HepG2 (cell line): Measurements from ENCODE around the gene FSCN2. TPM values are rescaled to one million over a fixed set of nuclear protein-coding genes. Genes with fewer than 3 reads are reported as not detected.
A peak's percentile ranks its signal among the peaks of the same experiment; 100 is the strongest.

ENCODE experiments used
- CEBPB ChIP-seq: IDR thresholded peaks from 2 replicates; pipeline ENCODE4 v1.6.1; 2011; ENCODE audit warnings: low read depth, low read length, improper control_type of control experiment, borderline replicate concordance
- DMAP1 ChIP-seq: IDR thresholded peaks from 2 replicates; pipeline ENCODE4 v1.6.1; 2016
- ELF4 ChIP-seq: sonication (generic); formaldehyde crosslinking; IDR thresholded peaks from 2 replicates; pipeline ENCODE4 v1.5.0; 2020; ENCODE audit warnings: missing genetic modification reagents, mild to moderate bottlenecking, moderate library complexity, borderline replicate concordance
- ISL2 ChIP-seq: sonication (generic); formaldehyde crosslinking; IDR thresholded peaks from 2 replicates; pipeline ENCODE4 v1.5.0; 2020; ENCODE audit warnings: missing genetic modification reagents
- KLF9 ChIP-seq: IDR thresholded peaks from 2 replicates; pipeline ENCODE4 v1.6.1; 2016; ENCODE audit warnings: low read depth
- MEF2D ChIP-seq: sonication (generic); formaldehyde crosslinking; IDR thresholded peaks from 2 replicates; pipeline ENCODE4 v1.5.1; 2020; ENCODE audit warnings: mild to moderate bottlenecking, missing genetic modification reagents
- PHF5A ChIP-seq: IDR thresholded peaks from one replicate; pipeline ENCODE4 v1.6.1; 2018; ENCODE audit warnings: low read depth, missing genetic modification reagents; ENCODE audit not compliant: unreplicated experiment
- SMYD3 ChIP-seq: sonication (generic); formaldehyde crosslinking; IDR thresholded peaks from 2 replicates; pipeline ENCODE4 v1.8.1; 2023; ENCODE audit warnings: mild to moderate bottlenecking, missing genetic modification reagents
- ZBTB7B ChIP-seq: sonication (generic); formaldehyde crosslinking; IDR thresholded peaks from 2 replicates; pipeline ENCODE4 v1.4.0; 2020; ENCODE audit warnings: missing genetic modification reagents
- ZNF121 ChIP-seq: sonication (generic); formaldehyde crosslinking; IDR thresholded peaks from 2 replicates; pipeline ENCODE4 v1.5.0; 2020; ENCODE audit warnings: mild to moderate bottlenecking, missing genetic modification reagents
- ZNF317 ChIP-seq: sonication (generic); formaldehyde crosslinking; IDR thresholded peaks from 2 replicates; pipeline ENCODE4 v1.5.0; 2020; ENCODE audit warnings: mild to moderate bottlenecking, missing genetic modification reagents
- polyA plus RNA-seq, 8 experiments: library from polyadenylated mRNA; depleted of rRNA in 3 of 8; stranded (reverse) in 7 of 8; unstranded in 1 of 8; fragments of >200 nt; fragmentation: Illumina TruSeq in 4 of 8; extraction: Trizol in 4 of 8; gene quantifications; 2 replicates each; pipeline versions ENCODE4 v1.2.1 to v1.2.3, GENCODE V29; 2011 to 2016; ENCODE audit warnings: low read depth in 4 of 8, missing spikeins in 1 of 8, mixed read lengths in 1 of 8; ENCODE audit not compliant: insufficient read depth in 1 of 8
- total RNA-seq, 5 experiments: library from RNA; depleted of rRNA; stranded (reverse); fragments of >200 nt; fragmentation: Illumina TruSeq; extraction: Trizol; gene quantifications; 2 replicates each; pipeline ENCODE4 v1.2.3, GENCODE V29; 2016; ENCODE audit warnings: low read depth in 1 of 5
- TF ChIP-seq, protein P1 (sequence below): sonication (generic); formaldehyde crosslinking; IDR thresholded peaks from 2 replicates; pipeline ENCODE4 v1.5.0; 2020; ENCODE audit warnings: mild to moderate bottlenecking, missing genetic modification reagents
- TF ChIP-seq, protein P2 (sequence below): fragments of 450-650 bp; IDR thresholded peaks from 2 replicates; pipeline ENCODE4 v1.6.1; 2017
- TF ChIP-seq, protein P3 (sequence below): sonication (generic); formaldehyde crosslinking; IDR thresholded peaks from 2 replicates; pipeline ENCODE4 v1.4.0; 2020; ENCODE audit warnings: missing genetic modification reagents
- TF ChIP-seq, protein P4 (sequence below): sonication (generic); formaldehyde crosslinking; conservative IDR thresholded peaks from 2 replicates; pipeline ENCODE4 v1.4.0; 2020; ENCODE audit warnings: mild to moderate bottlenecking, missing genetic modification reagents, moderate library complexity
- TF ChIP-seq, protein P5 (sequence below): fragments of 450-650 bp; IDR thresholded peaks from 2 replicates; pipeline ENCODE4 v1.6.1; 2016
- TF ChIP-seq, protein P6 (sequence below): IDR thresholded peaks from 2 replicates; pipeline ENCODE4 v1.6.1; 2016
- TF ChIP-seq, protein P7 (sequence below): sonication (generic); formaldehyde crosslinking; conservative IDR thresholded peaks from 2 replicates; pipeline ENCODE4 v1.4.0; 2020; ENCODE audit warnings: missing genetic modification reagents

The FSCN2 gene
- total and polyA plus RNA-seq, 2 of the 13 experiments (the other 11 are each of a cell fraction or from before 2014, with no cell fraction given) = 0.09 TPM; not detected in 1

DNA sequence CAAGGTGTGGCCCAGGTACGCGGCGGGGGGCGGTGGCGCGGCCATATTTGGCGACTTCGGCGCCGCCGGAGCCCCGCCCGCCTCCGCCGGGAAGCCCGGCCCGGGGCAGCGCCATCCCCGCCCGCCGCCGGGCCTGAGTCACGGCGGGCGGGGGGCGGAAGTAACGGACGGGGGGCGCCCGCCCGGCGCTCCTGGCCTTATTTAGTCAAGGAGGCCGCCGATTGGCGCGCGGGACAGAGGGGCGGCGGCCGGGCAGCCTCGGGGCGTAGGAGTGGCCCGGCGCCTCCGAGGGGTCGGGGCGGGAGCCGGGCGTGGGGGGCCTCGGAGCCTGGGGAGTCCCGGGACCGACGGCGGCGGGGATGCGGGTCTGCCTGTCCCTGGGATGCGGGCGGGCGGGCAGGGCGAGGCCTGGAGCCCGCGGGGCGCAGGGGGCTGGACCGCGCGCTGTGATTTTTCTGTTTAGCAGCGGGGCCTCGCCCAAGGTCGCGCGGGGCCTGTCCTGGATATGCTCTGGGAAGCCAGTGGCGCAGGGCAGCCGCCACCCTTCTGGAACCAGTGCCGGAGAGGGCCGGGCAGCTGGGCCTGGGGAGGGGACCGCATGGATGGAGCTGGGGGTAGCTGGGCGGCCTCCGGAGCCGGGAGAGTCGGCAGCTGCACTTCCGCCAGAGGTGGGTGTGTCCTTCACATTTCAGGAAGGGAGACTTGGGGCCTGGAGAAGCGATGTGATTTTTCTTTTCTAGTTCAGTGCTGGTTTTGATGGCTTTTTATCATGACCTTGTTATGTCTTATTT is 13.2 kb upstream of the FSCN2 start (continued):
- TF ChIP-seq, protein P1, sequence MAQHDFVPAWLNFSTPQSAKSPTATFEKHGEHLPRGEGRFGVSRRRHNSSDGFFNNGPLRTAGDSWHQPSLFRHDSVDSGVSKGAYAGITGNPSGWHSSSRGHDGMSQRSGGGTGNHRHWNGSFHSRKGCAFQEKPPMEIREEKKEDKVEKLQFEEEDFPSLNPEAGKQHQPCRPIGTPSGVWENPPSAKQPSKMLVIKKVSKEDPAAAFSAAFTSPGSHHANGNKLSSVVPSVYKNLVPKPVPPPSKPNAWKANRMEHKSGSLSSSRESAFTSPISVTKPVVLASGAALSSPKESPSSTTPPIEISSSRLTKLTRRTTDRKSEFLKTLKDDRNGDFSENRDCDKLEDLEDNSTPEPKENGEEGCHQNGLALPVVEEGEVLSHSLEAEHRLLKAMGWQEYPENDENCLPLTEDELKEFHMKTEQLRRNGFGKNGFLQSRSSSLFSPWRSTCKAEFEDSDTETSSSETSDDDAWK (CRISPR knock-in tag) = no peak
- TF ChIP-seq, protein P2, sequence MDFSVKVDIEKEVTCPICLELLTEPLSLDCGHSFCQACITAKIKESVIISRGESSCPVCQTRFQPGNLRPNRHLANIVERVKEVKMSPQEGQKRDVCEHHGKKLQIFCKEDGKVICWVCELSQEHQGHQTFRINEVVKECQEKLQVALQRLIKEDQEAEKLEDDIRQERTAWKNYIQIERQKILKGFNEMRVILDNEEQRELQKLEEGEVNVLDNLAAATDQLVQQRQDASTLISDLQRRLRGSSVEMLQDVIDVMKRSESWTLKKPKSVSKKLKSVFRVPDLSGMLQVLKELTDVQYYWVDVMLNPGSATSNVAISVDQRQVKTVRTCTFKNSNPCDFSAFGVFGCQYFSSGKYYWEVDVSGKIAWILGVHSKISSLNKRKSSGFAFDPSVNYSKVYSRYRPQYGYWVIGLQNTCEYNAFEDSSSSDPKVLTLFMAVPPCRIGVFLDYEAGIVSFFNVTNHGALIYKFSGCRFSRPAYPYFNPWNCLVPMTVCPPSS = no peak
- TF ChIP-seq ZNF317 (CRISPR knock-in tag) (no peak), MEF2D (CRISPR knock-in tag) (no peak), ZNF121 (no peak), ISL2 (CRISPR knock-in tag) (no peak; the same call in 1 of the 2 replicates), PHF5A (CRISPR knock-in tag) (no peak), SMYD3 (CRISPR knock-in tag) (no peak), KLF9 (CRISPR knock-in tag) (peak; percentile 100), CEBPB (no peak), ELF4 (no peak), DMAP1 (CRISPR knock-in tag) (peak; percentile 45; the same call in 1 of the 2 replicates), ZBTB7B (CRISPR knock-in tag) (no peak)
- TF ChIP-seq, protein P3, sequence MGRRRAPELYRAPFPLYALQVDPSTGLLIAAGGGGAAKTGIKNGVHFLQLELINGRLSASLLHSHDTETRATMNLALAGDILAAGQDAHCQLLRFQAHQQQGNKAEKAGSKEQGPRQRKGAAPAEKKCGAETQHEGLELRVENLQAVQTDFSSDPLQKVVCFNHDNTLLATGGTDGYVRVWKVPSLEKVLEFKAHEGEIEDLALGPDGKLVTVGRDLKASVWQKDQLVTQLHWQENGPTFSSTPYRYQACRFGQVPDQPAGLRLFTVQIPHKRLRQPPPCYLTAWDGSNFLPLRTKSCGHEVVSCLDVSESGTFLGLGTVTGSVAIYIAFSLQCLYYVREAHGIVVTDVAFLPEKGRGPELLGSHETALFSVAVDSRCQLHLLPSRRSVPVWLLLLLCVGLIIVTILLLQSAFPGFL (CRISPR knock-in tag) = no peak
- TF ChIP-seq, protein P4, sequence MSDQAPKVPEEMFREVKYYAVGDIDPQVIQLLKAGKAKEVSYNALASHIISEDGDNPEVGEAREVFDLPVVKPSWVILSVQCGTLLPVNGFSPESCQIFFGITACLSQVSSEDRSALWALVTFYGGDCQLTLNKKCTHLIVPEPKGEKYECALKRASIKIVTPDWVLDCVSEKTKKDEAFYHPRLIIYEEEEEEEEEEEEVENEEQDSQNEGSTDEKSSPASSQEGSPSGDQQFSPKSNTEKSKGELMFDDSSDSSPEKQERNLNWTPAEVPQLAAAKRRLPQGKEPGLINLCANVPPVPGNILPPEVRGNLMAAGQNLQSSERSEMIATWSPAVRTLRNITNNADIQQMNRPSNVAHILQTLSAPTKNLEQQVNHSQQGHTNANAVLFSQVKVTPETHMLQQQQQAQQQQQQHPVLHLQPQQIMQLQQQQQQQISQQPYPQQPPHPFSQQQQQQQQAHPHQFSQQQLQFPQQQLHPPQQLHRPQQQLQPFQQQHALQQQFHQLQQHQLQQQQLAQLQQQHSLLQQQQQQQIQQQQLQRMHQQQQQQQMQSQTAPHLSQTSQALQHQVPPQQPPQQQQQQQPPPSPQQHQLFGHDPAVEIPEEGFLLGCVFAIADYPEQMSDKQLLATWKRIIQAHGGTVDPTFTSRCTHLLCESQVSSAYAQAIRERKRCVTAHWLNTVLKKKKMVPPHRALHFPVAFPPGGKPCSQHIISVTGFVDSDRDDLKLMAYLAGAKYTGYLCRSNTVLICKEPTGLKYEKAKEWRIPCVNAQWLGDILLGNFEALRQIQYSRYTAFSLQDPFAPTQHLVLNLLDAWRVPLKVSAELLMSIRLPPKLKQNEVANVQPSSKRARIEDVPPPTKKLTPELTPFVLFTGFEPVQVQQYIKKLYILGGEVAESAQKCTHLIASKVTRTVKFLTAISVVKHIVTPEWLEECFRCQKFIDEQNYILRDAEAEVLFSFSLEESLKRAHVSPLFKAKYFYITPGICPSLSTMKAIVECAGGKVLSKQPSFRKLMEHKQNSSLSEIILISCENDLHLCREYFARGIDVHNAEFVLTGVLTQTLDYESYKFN (CRISPR knock-in tag) = 0 out of 2 replicates have a peak, but pooled peaks have one; percentile 13
- TF ChIP-seq, protein P5, sequence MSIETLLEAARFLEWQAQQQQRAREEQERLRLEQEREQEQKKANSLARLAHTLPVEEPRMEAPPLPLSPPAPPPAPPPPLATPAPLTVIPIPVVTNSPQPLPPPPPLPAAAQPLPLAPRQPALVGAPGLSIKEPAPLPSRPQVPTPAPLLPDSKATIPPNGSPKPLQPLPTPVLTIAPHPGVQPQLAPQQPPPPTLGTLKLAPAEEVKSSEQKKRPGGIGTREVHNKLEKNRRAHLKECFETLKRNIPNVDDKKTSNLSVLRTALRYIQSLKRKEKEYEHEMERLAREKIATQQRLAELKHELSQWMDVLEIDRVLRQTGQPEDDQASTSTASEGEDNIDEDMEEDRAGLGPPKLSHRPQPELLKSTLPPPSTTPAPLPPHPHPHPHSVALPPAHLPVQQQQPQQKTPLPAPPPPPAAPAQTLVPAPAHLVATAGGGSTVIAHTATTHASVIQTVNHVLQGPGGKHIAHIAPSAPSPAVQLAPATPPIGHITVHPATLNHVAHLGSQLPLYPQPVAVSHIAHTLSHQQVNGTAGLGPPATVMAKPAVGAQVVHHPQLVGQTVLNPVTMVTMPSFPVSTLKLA = no peak
- TF ChIP-seq, protein P6, sequence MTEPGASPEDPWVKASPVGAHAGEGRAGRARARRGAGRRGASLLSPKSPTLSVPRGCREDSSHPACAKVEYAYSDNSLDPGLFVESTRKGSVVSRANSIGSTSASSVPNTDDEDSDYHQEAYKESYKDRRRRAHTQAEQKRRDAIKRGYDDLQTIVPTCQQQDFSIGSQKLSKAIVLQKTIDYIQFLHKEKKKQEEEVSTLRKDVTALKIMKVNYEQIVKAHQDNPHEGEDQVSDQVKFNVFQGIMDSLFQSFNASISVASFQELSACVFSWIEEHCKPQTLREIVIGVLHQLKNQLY (CRISPR knock-in tag) = no peak
- TF ChIP-seq, protein P7, sequence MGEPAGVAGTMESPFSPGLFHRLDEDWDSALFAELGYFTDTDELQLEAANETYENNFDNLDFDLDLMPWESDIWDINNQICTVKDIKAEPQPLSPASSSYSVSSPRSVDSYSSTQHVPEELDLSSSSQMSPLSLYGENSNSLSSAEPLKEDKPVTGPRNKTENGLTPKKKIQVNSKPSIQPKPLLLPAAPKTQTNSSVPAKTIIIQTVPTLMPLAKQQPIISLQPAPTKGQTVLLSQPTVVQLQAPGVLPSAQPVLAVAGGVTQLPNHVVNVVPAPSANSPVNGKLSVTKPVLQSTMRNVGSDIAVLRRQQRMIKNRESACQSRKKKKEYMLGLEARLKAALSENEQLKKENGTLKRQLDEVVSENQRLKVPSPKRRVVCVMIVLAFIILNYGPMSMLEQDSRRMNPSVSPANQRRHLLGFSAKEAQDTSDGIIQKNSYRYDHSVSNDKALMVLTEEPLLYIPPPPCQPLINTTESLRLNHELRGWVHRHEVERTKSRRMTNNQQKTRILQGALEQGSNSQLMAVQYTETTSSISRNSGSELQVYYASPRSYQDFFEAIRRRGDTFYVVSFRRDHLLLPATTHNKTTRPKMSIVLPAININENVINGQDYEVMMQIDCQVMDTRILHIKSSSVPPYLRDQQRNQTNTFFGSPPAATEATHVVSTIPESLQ (CRISPR knock-in tag) = no peak
